Uterus (tissue), 4 donors: Measurements from ENCODE around the gene MOCS3. TPM values are rescaled to one million over a fixed set of nuclear protein-coding genes. Genes with fewer than 3 reads are reported as not detected.

Source experiments
- DNase-seq, 2 donors: peaks; one replicate each; pipeline ENCODE4 v3.0.0-alpha.2; 2019 to 2020
- H3K27ac ChIP-seq, 2 donors: fragments of 200-600 bp; sonication (generic); 1 replicate in 1 of 2; 2 replicates in 1 of 2; pipeline ENCODE4 v1.5.1; 2016 to 2018
- H3K27me3 ChIP-seq, 2 donors: fragments of 200-600 bp; sonication (generic); one replicate each; pipeline ENCODE4 v1.5.1; 2018 to 2019; ENCODE audit warnings: control low read depth in 1 of 2
- H3K36me3 ChIP-seq, 2 donors: fragments of 200-600 bp; sonication (generic); one replicate each; pipeline ENCODE4 v1.5.1; 2019; ENCODE audit warnings: control low read depth in 1 of 2
- H3K4me1 ChIP-seq, 2 donors: fragments of 200-600 bp; sonication (generic); one replicate each; pipeline ENCODE4 v1.5.1; 2018 to 2019; ENCODE audit warnings: control low read depth in 1 of 2
- H3K4me3 ChIP-seq, 2 donors: fragments of 200-600 bp; sonication (generic); 1 replicate in 1 of 2; 2 replicates in 1 of 2; pipeline ENCODE4 v1.5.1; 2018 to 2019; ENCODE audit warnings: mild to moderate bottlenecking in 1 of 2
- H3K9me3 ChIP-seq, 2 donors: fragments of 200-600 bp; sonication (generic); one replicate each; pipeline ENCODE4 v1.5.1; 2019; ENCODE audit warnings: control low read depth in 1 of 2
- CTCF ChIP-seq, 4 experiments: fragments of 200-600 bp in 2 of 4; fragments of 450-650 bp in 2 of 4; sonication (generic) in 2 of 4; IDR thresholded peaks; one replicate each; pipeline ENCODE4 v1.5.1; 2016 to 2019; ENCODE audit warnings: antibody characterized with exemption in 4 of 4, mild to moderate bottlenecking in 2 of 4, moderate library complexity in 1 of 4
- POLR2A ChIP-seq, 2 donors: fragments of 450-650 bp; IDR thresholded peaks; one replicate each; pipeline ENCODE4 v1.6.1; 2016; ENCODE audit warnings: antibody characterized with exemption in 2 of 2, mild to moderate bottlenecking in 1 of 2, moderate library complexity in 1 of 2
- intact Hi-C: fragments of 100-400 bp; cut with DNase I; formaldehyde crosslinking; loops from one replicate; pipeline ENCODE4 v1.15.1; 2023; ENCODE audit warnings: low total_unique reads
- total RNA-seq, 4 donors: library from RNA; depleted of rRNA in 3 of 4; stranded (reverse); fragments of >200 nt in 3 of 4; gene quantifications; one replicate each; pipeline versions ENCODE4 v1.1.0 to v1.2.4, GENCODE V29; 2014 to 2023
- donor health status: DM: yes; HTN: yes; CAD: no.

MOCS3 gene
- total RNA-seq, 4 donors from 2014 or later, result 0.59 to 8.2 (median 5.9) TPM

- Histone ChIP-seq H3K36me3 (no peaks in the 10 kb centered on the region), H3K27ac (no peak overlapping the region), H3K27me3 (no peaks in the 10 kb centered on the region), H3K9me3 (no peaks in the 10 kb centered on the region), H3K4me1 (peaks cover 0 to 40% of the 10 kb centered on the region in 2 donors), H3K4me3 (no peak overlapping the region)
- no peak for DNase-seq
- TF ChIP-seq POLR2A (IDR thresholded peaks at IDR 0.05) (no peak), CTCF (IDR thresholded peaks at IDR 0.05) (no peak)
- intact Hi-C loops, result loop anchor here (10.0 kb wide), 1 partner anchor 126 kb away; the partner anchor contains the start of gene BCAS4
Observed at GRCh38 chr20:50920997-50921396, 37.6 kb upstream of the MOCS3 start.

GRCh38 chr20:50921803-50922501 is 36.7 kb upstream of the MOCS3 start:
- no peak for DNase-seq
- TF ChIP-seq CTCF (IDR thresholded peaks at IDR 0.05) (no peak), POLR2A (IDR thresholded peaks at IDR 0.05) (no peak)
- Histone ChIP-seq H3K9me3 (no peaks in the 10 kb centered on the region), H3K27ac (no peak overlapping the region), H3K4me1 (peaks cover 0 to 39% of the 10 kb centered on the region in 2 donors), H3K27me3 (no peaks in the 10 kb centered on the region), H3K4me3 (no peak overlapping the region), H3K36me3 (no peaks in the 10 kb centered on the region)
- intact Hi-C loops, result loop anchor here (10.0 kb wide), 1 partner anchor 127 kb away; the partner anchor contains the start of gene BCAS4

- no peaks in the 10 kb centered on the region for H3K36me3 ChIP-seq
- no peak overlapping the region for H3K4me3 ChIP-seq
- peaks cover 6 to 28% of the 10 kb centered on the region in 2 donors for H3K4me1 ChIP-seq
- TF ChIP-seq CTCF (IDR thresholded peaks at IDR 0.05) (no peak), POLR2A (IDR thresholded peaks at IDR 0.05) (no peak)
- DNase-seq, result no peak
- intact Hi-C loops, result loop anchor here (10.0 kb wide), 1 partner anchor 130 kb away; the partner anchor contains the start of gene BCAS4
- H3K27me3 ChIP-seq, result no peaks in the 10 kb centered on the region
- H3K9me3 ChIP-seq, result no peaks in the 10 kb centered on the region
- no peak overlapping the region for H3K27ac ChIP-seq
Observed at GRCh38 chr20:50924261-50924920, 34.2 kb upstream of the MOCS3 start.

GRCh38 chr20:50926530-50926929 is 32.1 kb upstream of the MOCS3 start:
- H3K27me3 ChIP-seq, result no peaks in the 10 kb centered on the region
- no peak for DNase-seq
- TF ChIP-seq CTCF (IDR thresholded peaks at IDR 0.05), result no peak
- TF ChIP-seq POLR2A (IDR thresholded peaks at IDR 0.05), result no peak
- no peaks in the 10 kb centered on the region for H3K9me3 ChIP-seq
- no peaks in the 10 kb centered on the region for H3K36me3 ChIP-seq
- intact Hi-C loops, result loop anchor here (10.0 kb wide), 1 partner anchor 132 kb away; the partner anchor contains the start of gene BCAS4
- no peak overlapping the region for H3K27ac ChIP-seq
- peaks cover 7 to 19% of the 10 kb centered on the region in 2 donors for H3K4me1 ChIP-seq
- H3K4me3 ChIP-seq, result no peak overlapping the region

- peaks cover 7 to 11% of the 10 kb centered on the region in 2 donors for H3K4me1 ChIP-seq
- H3K4me3 ChIP-seq, result no peak overlapping the region
- no peak for DNase-seq
- TF ChIP-seq CTCF (IDR thresholded peaks at IDR 0.05) (no peak), POLR2A (IDR thresholded peaks at IDR 0.05) (no peak)
- H3K9me3 ChIP-seq, result no peaks in the 10 kb centered on the region
- intact Hi-C loops, result loop anchor here (10.0 kb wide), 1 partner anchor 134 kb away; the partner anchor contains the start of gene BCAS4
- no peak overlapping the region for H3K27ac ChIP-seq
- H3K27me3 ChIP-seq, result no peaks in the 10 kb centered on the region
- H3K36me3 ChIP-seq, result no peaks in the 10 kb centered on the region
Observed at GRCh38 chr20:50928469-50928868, 30.1 kb upstream of the MOCS3 start.
